Measurements from ENCODE around the gene HIVEP3.
A peak's percentile ranks its signal among the peaks of the same experiment; 100 is the strongest.
"Not testable (repeated sequence)": the region's sequence is repeated elsewhere in the genome, so short reads cannot be mapped to it uniquely, and the experiment has no call there.

Gene HIVEP3

DNA sequence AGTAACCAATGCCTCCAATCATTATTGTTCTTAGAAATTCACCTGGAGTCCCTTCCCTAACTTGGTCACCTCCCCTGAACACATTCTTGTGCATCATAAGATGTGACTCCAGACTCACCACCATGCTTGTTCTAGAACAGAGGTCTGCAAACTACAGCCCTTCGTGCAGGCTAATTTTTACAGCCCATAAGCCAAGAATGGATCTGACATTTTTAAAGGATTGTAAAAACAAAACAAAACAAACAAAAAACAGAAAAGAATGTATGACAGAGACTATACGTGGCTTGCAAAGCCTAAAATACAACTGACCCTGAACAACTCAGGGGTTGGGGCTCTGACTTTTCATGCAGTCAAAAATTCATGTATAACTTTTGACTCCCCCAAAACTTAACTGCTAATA is 6.2 kb upstream of the HIVEP3 start:
- Histone ChIP-seq H3K27me3 (ENCODE audit: control insufficient read depth in 1 of 2, insufficient read depth in 2 of 2, low read length in 2 of 2) (no peaks in the 10 kb centered on the region), H3K4me3 (ENCODE audit: low read length in 2 of 2) (no peak overlapping the region), H3K27ac (ENCODE audit: low read length) (no peak overlapping the region), H3K9ac (ENCODE audit: low read length in 2 of 2) (no peak overlapping the region), H3K36me3 (ENCODE audit: control insufficient read depth in 2 of 2, insufficient read depth in 2 of 2, low read length in 2 of 2) (no peaks in the 10 kb centered on the region), H3K9me3 (ENCODE audit: control insufficient read depth in 2 of 2, low read length in 2 of 2) (peaks cover 0 to 2% of the 10 kb centered on the region in 2 donors), H3K4me1 (ENCODE audit: control insufficient read depth, insufficient read depth, low read length) (peaks cover 3% of the 10 kb centered on the region)

GRCh38 chr1:41921271-41921670 is 2.5 kb upstream of the HIVEP3 start:
- not testable (repeated sequence) for H3K27me3 ChIP-seq (ENCODE audit: control insufficient read depth in 1 of 2, insufficient read depth in 2 of 2, low read length in 2 of 2); H3K4me3 ChIP-seq (ENCODE audit: low read length in 2 of 2); H3K9ac ChIP-seq (ENCODE audit: low read length in 2 of 2); H3K27ac ChIP-seq (ENCODE audit: low read length); H3K9me3 ChIP-seq (ENCODE audit: control insufficient read depth in 2 of 2, low read length in 2 of 2); H3K36me3 ChIP-seq (ENCODE audit: control insufficient read depth in 2 of 2, insufficient read depth in 2 of 2, low read length in 2 of 2)
- peaks cover 30% of the 10 kb centered on the region for H3K4me1 ChIP-seq (ENCODE audit: control insufficient read depth, insufficient read depth, low read length)

DNA sequence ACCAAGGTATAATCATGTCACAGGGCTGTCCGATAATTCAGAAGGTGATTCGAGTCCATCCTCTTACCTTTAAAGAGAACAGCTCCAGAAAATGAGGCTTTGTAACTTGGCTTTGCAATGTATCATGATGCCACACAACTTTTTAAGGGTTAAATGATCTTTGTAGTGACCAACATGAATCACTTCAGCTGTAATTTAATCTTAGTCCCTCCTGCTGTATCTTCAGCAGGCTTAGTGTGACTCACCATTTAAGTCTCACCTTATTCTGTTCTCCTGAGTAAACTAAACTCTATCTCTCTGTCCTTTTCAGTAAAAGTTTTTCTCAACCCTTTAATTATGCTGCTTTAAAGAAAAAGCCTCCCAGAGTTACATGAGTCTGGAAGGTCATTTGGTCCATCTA is 1.9 kb upstream of the HIVEP3 start:
- Histone ChIP-seq H3K36me3 (ENCODE audit: control insufficient read depth in 2 of 2, insufficient read depth in 2 of 2, low read length in 2 of 2) (no peaks in the 10 kb centered on the region), H3K9me3 (ENCODE audit: control insufficient read depth in 2 of 2, low read length in 2 of 2) (peaks cover 0 to 2% of the 10 kb centered on the region in 2 donors), H3K27me3 (ENCODE audit: control insufficient read depth in 1 of 2, insufficient read depth in 2 of 2, low read length in 2 of 2) (no peaks in the 10 kb centered on the region), H3K27ac (ENCODE audit: low read length) (no peak overlapping the region), H3K4me1 (ENCODE audit: control insufficient read depth, insufficient read depth, low read length) (peaks cover 34% of the 10 kb centered on the region), H3K9ac (ENCODE audit: low read length in 2 of 2) (no peak overlapping the region), H3K4me3 (ENCODE audit: low read length in 2 of 2) (no peak overlapping the region)

DNA sequence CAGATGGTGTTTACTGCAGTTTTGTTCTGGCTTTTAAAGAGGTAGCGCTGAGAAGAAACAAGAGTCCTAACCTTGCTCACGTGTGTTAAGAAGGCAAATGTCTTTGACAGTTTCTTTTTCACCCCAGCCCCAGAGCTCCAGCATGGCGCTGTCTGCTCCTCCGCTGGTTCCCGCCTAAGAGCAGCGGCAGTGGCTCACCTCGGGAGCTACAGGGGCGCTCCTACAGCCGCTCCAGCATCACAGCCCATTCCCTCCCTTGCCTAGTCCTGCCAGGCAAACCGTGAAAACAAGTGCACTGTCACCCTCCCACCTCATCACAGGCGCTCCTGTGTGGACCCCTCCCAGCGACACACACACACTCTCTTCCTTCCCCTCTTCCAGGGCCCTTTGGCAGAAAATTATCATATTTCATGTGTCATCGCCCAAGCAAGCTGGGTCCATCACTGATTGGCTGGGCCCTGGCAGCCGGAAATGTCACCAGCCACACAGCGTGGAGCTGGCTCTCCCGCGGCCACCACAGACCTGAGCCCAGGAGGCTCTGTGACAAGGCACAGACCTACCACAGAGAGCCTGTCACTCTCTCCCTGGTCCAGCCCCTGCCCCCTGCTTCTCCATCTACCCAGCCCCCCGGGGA is 1.2 kb upstream of the HIVEP3 start:
- Histone ChIP-seq H3K4me1 (ENCODE audit: control insufficient read depth, insufficient read depth, low read length) (peaks cover 34% of the 10 kb centered on the region), H3K36me3 (ENCODE audit: control insufficient read depth in 2 of 2, insufficient read depth in 2 of 2, low read length in 2 of 2) (no peaks in the 10 kb centered on the region), H3K27me3 (ENCODE audit: control insufficient read depth in 1 of 2, insufficient read depth in 2 of 2, low read length in 2 of 2) (no peaks in the 10 kb centered on the region), H3K9me3 (ENCODE audit: control insufficient read depth in 2 of 2, low read length in 2 of 2) (peaks cover 0 to 2% of the 10 kb centered on the region in 2 donors), H3K9ac (ENCODE audit: low read length in 2 of 2) (no peak overlapping the region), H3K27ac (ENCODE audit: low read length) (no peak overlapping the region), H3K4me3 (ENCODE audit: low read length in 2 of 2) (peak overlapping the region in 1 of 2 donors; percentile 58)

DNA sequence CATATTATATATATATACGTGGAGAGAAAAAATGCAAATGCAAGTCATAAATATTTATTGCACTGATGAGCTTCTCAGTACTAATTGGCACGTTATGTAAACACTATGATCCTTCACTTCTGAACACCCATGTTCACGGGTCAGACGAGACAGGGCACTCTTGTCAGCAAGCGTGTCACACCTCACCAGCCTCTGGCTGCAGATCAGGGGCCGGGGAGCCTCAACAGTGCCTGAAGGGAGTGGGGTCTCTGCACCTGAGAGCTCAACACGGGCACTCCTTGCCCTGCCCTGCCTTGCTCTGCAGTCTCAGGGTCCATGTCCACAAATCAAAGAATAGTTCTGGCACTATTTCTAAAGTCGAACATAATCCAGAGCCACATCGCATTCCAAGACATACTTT is 409 bp upstream of the HIVEP3 start:
- peak overlapping the region in 1 of 2 donors; percentile 83 for H3K4me3 ChIP-seq (ENCODE audit: low read length in 2 of 2)
- no peak overlapping the region for H3K27ac ChIP-seq (ENCODE audit: low read length)
- no peak overlapping the region for H3K9ac ChIP-seq (ENCODE audit: low read length in 2 of 2)
- H3K4me1 ChIP-seq (ENCODE audit: control insufficient read depth, insufficient read depth, low read length) = peaks cover 34% of the 10 kb centered on the region
- peaks cover 0 to 2% of the 10 kb centered on the region in 2 donors for H3K9me3 ChIP-seq (ENCODE audit: control insufficient read depth in 2 of 2, low read length in 2 of 2)
- no peaks in the 10 kb centered on the region for H3K27me3 ChIP-seq (ENCODE audit: control insufficient read depth in 1 of 2, insufficient read depth in 2 of 2, low read length in 2 of 2)
- H3K36me3 ChIP-seq (ENCODE audit: control insufficient read depth in 2 of 2, insufficient read depth in 2 of 2, low read length in 2 of 2) = no peaks in the 10 kb centered on the region

DNA sequence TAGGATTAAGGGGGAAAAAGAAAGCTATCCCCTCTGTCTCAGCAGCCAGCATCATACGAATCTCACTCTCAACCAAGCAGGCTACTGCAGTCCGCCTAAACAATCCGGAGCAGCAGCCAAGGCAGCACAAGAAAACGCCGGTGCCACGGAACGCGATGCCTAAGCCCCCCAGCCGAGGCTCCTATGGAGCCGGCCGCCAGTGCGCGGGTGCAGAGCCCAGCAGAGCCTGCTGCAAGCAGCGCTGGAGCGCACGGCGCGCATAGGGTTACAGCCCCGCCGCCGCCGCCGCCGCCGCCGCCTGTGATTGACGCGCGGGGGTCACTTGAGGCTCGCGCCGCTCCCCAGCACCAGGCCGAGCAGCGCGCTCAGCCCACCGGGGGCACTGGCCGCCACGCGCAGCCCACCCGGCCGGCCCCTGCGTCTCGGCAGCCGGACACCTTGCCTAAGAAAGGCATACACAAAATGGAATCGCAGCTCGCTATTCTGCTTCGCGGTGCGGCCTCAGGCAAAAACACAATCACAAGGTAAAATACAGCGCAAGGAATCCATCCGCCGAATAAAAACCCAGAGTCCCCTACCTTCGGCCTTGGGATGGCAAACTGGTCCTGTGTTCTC is 780 bp downstream of the HIVEP3 start:
- no peaks in the 10 kb centered on the region for H3K36me3 ChIP-seq (ENCODE audit: control insufficient read depth in 2 of 2, insufficient read depth in 2 of 2, low read length in 2 of 2)
- H3K4me1 ChIP-seq (ENCODE audit: control insufficient read depth, insufficient read depth, low read length) = peaks cover 34% of the 10 kb centered on the region
- H3K4me3 ChIP-seq (ENCODE audit: low read length in 2 of 2) = peak overlapping the region; percentile 64 to 83
- no peaks in the 10 kb centered on the region for H3K27me3 ChIP-seq (ENCODE audit: control insufficient read depth in 1 of 2, insufficient read depth in 2 of 2, low read length in 2 of 2)
- no peaks in the 10 kb centered on the region for H3K9me3 ChIP-seq (ENCODE audit: control insufficient read depth in 2 of 2, low read length in 2 of 2)
- H3K9ac ChIP-seq (ENCODE audit: low read length in 2 of 2) = peak overlapping the region; percentile 56 to 68
- H3K27ac ChIP-seq (ENCODE audit: low read length) = peak overlapping the region; percentile 18

- Histone ChIP-seq H3K9me3 (ENCODE audit: control insufficient read depth in 2 of 2, low read length in 2 of 2) (no peaks in the 10 kb centered on the region), H3K27ac (ENCODE audit: low read length) (no peak overlapping the region), H3K4me3 (ENCODE audit: low read length in 2 of 2) (peak overlapping the region; percentile 64 to 83), H3K9ac (ENCODE audit: low read length in 2 of 2) (peak overlapping the region; percentile 42 to 49), H3K27me3 (ENCODE audit: control insufficient read depth in 1 of 2, insufficient read depth in 2 of 2, low read length in 2 of 2) (no peaks in the 10 kb centered on the region), H3K4me1 (ENCODE audit: control insufficient read depth, insufficient read depth, low read length) (peaks cover 34% of the 10 kb centered on the region), H3K36me3 (ENCODE audit: control insufficient read depth in 2 of 2, insufficient read depth in 2 of 2, low read length in 2 of 2) (no peaks in the 10 kb centered on the region)
Observed at GRCh38 chr1:41917076-41917475, 1.6 kb downstream of the HIVEP3 start.

- H3K36me3 ChIP-seq (ENCODE audit: control insufficient read depth in 2 of 2, insufficient read depth in 2 of 2, low read length in 2 of 2) = no peaks in the 10 kb centered on the region
- H3K4me1 ChIP-seq (ENCODE audit: control insufficient read depth, insufficient read depth, low read length) = peaks cover 34% of the 10 kb centered on the region
- no peak overlapping the region for H3K4me3 ChIP-seq (ENCODE audit: low read length in 2 of 2)
- H3K9me3 ChIP-seq (ENCODE audit: control insufficient read depth in 2 of 2, low read length in 2 of 2) = no peaks in the 10 kb centered on the region
- no peak overlapping the region for H3K9ac ChIP-seq (ENCODE audit: low read length in 2 of 2)
- no peak overlapping the region for H3K27ac ChIP-seq (ENCODE audit: low read length)
- no peaks in the 10 kb centered on the region for H3K27me3 ChIP-seq (ENCODE audit: control insufficient read depth in 1 of 2, insufficient read depth in 2 of 2, low read length in 2 of 2)
Observed at GRCh38 chr1:41915786-41916571, 2.7 kb downstream of the HIVEP3 start.

GRCh38 chr1:41914516-41914915 is 4.2 kb downstream of the HIVEP3 start:
- Histone ChIP-seq H3K27ac (ENCODE audit: low read length) (no peak overlapping the region), H3K9ac (ENCODE audit: low read length in 2 of 2) (no peak overlapping the region), H3K36me3 (ENCODE audit: control insufficient read depth in 2 of 2, insufficient read depth in 2 of 2, low read length in 2 of 2) (no peaks in the 10 kb centered on the region), H3K27me3 (ENCODE audit: control insufficient read depth in 1 of 2, insufficient read depth in 2 of 2, low read length in 2 of 2) (no peaks in the 10 kb centered on the region), H3K4me1 (ENCODE audit: control insufficient read depth, insufficient read depth, low read length) (peaks cover 28% of the 10 kb centered on the region), H3K9me3 (ENCODE audit: control insufficient read depth in 2 of 2, low read length in 2 of 2) (no peaks in the 10 kb centered on the region), H3K4me3 (ENCODE audit: low read length in 2 of 2) (no peak overlapping the region)

- Histone ChIP-seq H3K27ac (ENCODE audit: low read length) (no peak overlapping the region), H3K27me3 (ENCODE audit: control insufficient read depth in 1 of 2, insufficient read depth in 2 of 2, low read length in 2 of 2) (no peaks in the 10 kb centered on the region), H3K4me3 (ENCODE audit: low read length in 2 of 2) (no peak overlapping the region), H3K9ac (ENCODE audit: low read length in 2 of 2) (no peak overlapping the region), H3K4me1 (ENCODE audit: control insufficient read depth, insufficient read depth, low read length) (peaks cover 18% of the 10 kb centered on the region), H3K36me3 (ENCODE audit: control insufficient read depth in 2 of 2, insufficient read depth in 2 of 2, low read length in 2 of 2) (no peaks in the 10 kb centered on the region), H3K9me3 (ENCODE audit: control insufficient read depth in 2 of 2, low read length in 2 of 2) (no peaks in the 10 kb centered on the region)
Observed at GRCh38 chr1:41913014-41913413, 5.7 kb downstream of the HIVEP3 start.

All from stomach smooth muscle (tissue), 2 donors.